ENCODE measurements around the gene FADS6. TPM values are rescaled to one million over a fixed set of nuclear protein-coding genes. Genes with fewer than 3 reads are reported as not detected.

Gene FADS6
- total RNA-seq, 2 experiments from 2014 or later, result not detected

GRCh38 chr17:74879308-74879707 lies 14.1 kb downstream of the FADS6 start:
- H3K9me3 Mint-ChIP-seq, result no peaks in the 10 kb centered on the region
- H3K4me1 Mint-ChIP-seq (ENCODE audit: low read depth), result no peaks in the 10 kb centered on the region
- no peak overlapping the region for H3K27ac Mint-ChIP-seq
- H3K27me3 Mint-ChIP-seq, result peaks cover 3% of the 10 kb centered on the region
- H3K4me3 Mint-ChIP-seq, result no peak overlapping the region
- Histone ChIP-seq H3K9me3 (ENCODE audit: control insufficient read depth in 1 of 2, insufficient read depth in 1 of 2, low read length in 2 of 2) (no peaks in the 10 kb centered on the region), H3K4me3 (ENCODE audit: low read length) (no peak overlapping the region), H3K4me1 (ENCODE audit: insufficient read depth, low read length) (peaks cover 2% of the 10 kb centered on the region), H3K27ac (ENCODE audit: low read depth in 1 of 2, low read length in 2 of 2) (no peak overlapping the region), H3K36me3 (ENCODE audit: insufficient read depth, low read length) (no peaks in the 10 kb centered on the region), H3K27me3 (ENCODE audit: control insufficient read depth in 1 of 2, insufficient read depth in 2 of 2, low read length in 2 of 2) (peaks cover 0 to 4% of the 10 kb centered on the region in 2 experiments)
- intact Hi-C loops (cut with DNase I, micrococcal nuclease), result loop anchor here in 1 of 2 experiments (5.0 kb wide), 1 partner anchor 788 kb away; the partner anchor contains the start of genes RECQL5 and SAP30BP
- ChIA-PET CTCF (no interaction called here), POLR2A (interaction anchor here (0.6 kb wide), 1 partner anchor 1186 kb away, joined by 3 read pairs; no protein-coding TSS in a partner anchor)
- no peak for TF ChIP-seq CTCF (IDR thresholded peaks at IDR 0.05)
- ATAC-seq (ENCODE audit: poor library complexity) (no peak), DNase-seq (no peak)
- H3K36me3 Mint-ChIP-seq (ENCODE audit: low read depth), result no peaks in the 10 kb centered on the region

GRCh38 chr17:74878658-74879057 lies 14.8 kb downstream of the FADS6 start:
- TF ChIP-seq CTCF (IDR thresholded peaks at IDR 0.05), result no peak
- H3K27ac Mint-ChIP-seq, result no peak overlapping the region
- H3K9me3 ChIP-seq (ENCODE audit: control insufficient read depth in 1 of 2, insufficient read depth in 1 of 2, low read length in 2 of 2), result no peaks in the 10 kb centered on the region
- no peaks in the 10 kb centered on the region for H3K9me3 Mint-ChIP-seq
- POLR2A ChIA-PET, result interaction anchor here (0.6 kb wide), 1 partner anchor 1186 kb away, joined by 3 read pairs; no protein-coding TSS in a partner anchor
- no peaks in the 10 kb centered on the region for H3K36me3 Mint-ChIP-seq (ENCODE audit: low read depth)
- no peak for DNase-seq
- H3K4me1 ChIP-seq (ENCODE audit: insufficient read depth, low read length), result peaks cover 8% of the 10 kb centered on the region
- H3K4me1 Mint-ChIP-seq (ENCODE audit: low read depth), result peaks cover 5% of the 10 kb centered on the region
- no peaks in the 10 kb centered on the region for H3K27me3 ChIP-seq (ENCODE audit: control insufficient read depth in 1 of 2, insufficient read depth in 2 of 2, low read length in 2 of 2)
- H3K27me3 Mint-ChIP-seq, result no peaks in the 10 kb centered on the region
- ATAC-seq (ENCODE audit: poor library complexity), result no peak
- no peaks in the 10 kb centered on the region for H3K36me3 ChIP-seq (ENCODE audit: insufficient read depth, low read length)
- intact Hi-C loops (cut with DNase I, micrococcal nuclease), result loop anchor here in 1 of 2 experiments (5.0 kb wide), 1 partner anchor 789 kb away; the partner anchor contains the start of genes RECQL5 and SAP30BP
- no peak overlapping the region for H3K27ac ChIP-seq (ENCODE audit: low read depth in 1 of 2, low read length in 2 of 2)
- H3K4me3 ChIP-seq (ENCODE audit: low read length), result no peak overlapping the region
- no peak overlapping the region for H3K4me3 Mint-ChIP-seq
- CTCF ChIA-PET, result no interaction called here

GRCh38 chr17:74877592-74878548 lies 15.6 kb downstream of the FADS6 start:
- Mint-ChIP-seq H3K4me1 (ENCODE audit: low read depth) (peaks cover 11% of the 10 kb centered on the region), H3K9me3 (no peaks in the 10 kb centered on the region), H3K27ac (no peak overlapping the region), H3K27me3 (no peaks in the 10 kb centered on the region), H3K4me3 (no peak overlapping the region), H3K36me3 (ENCODE audit: low read depth) (peaks cover 5% of the 10 kb centered on the region)
- no peaks in the 10 kb centered on the region for H3K36me3 ChIP-seq (ENCODE audit: insufficient read depth, low read length)
- TF ChIP-seq CTCF (IDR thresholded peaks at IDR 0.05), result no peak
- H3K9me3 ChIP-seq (ENCODE audit: control insufficient read depth in 1 of 2, insufficient read depth in 1 of 2, low read length in 2 of 2), result no peaks in the 10 kb centered on the region
- no peaks in the 10 kb centered on the region for H3K27me3 ChIP-seq (ENCODE audit: control insufficient read depth in 1 of 2, insufficient read depth in 2 of 2, low read length in 2 of 2)
- CTCF ChIA-PET, result no interaction called here
- POLR2A ChIA-PET, result no interaction called here
- intact Hi-C loops (cut with DNase I, micrococcal nuclease), result loop anchor here in 1 of 2 experiments (5.0 kb wide), 1 partner anchor 789 kb away; the partner anchor contains the start of genes RECQL5 and SAP30BP
- peak in 1 of 14 experiments; percentile 21 for DNase-seq
- peaks cover 11% of the 10 kb centered on the region for H3K4me1 ChIP-seq (ENCODE audit: insufficient read depth, low read length)
- H3K27ac ChIP-seq (ENCODE audit: low read depth in 1 of 2, low read length in 2 of 2), result no peak overlapping the region
- ATAC-seq (ENCODE audit: poor library complexity), result no peak
- no peak overlapping the region for H3K4me3 ChIP-seq (ENCODE audit: low read length)
